GM21423 (cell line): ENCODE data around the gene SDK1.

Experiments
- ATAC-seq: cut with Tn5 transposase; IDR thresholded peaks from one replicate; pipeline ENCODE4 v1.9.1; 2021; ENCODE audit warnings: mild to moderate bottlenecking, moderate library complexity; ENCODE audit not compliant: unreplicated experiment

The SDK1 gene

DNA sequence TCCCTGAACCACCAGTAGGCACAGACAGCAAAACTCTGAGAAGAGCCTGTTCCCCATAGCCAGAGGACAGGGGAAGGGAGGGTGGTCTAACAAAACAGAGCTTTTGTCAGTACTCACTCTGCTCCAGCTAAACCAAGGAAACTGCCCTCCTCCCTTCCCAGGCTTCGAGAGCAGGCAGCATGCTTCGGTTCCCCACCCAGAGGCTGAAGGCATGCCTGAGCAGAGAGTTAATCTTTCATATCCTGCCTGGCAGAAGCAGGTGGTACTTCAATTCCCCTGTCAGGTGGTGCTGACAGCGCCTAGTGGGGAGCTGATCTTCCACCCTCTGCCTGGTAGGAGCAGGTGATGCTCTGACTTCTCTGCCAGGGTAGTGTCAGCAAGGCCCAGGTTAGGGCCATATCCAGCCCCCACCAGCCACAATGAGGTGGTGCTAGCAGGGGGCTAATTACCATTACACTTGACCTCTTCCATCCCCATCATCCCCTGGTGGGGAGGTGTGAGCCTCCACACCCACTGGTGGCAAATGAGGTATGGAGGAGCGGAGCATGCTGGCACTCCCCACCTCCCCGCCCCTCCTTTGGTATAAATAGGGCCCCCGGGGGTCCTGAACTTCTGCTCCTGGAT is 35.1 kb downstream of the SDK1 start:
- ATAC-seq, result no peak

DNA sequence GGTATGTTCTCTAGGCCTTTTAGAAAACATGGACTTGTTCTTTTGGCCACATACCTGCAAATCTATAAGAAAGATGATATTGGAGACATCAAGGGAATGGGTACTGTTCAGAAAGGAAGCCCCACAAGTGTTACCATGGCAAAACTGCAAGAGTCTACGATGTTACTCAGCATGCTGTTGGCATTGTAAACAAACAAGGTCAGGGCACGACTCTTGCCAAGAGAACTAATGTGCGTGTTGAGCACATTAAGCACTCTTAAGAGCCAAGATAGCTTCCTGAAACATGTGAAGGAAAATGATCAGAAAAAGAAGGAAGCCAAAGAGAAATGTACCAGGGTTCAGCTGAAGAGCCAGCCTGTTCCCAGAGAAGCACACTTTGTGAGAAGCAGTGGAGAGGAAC is 37.1 kb downstream of the SDK1 start:
- no peak for ATAC-seq

DNA sequence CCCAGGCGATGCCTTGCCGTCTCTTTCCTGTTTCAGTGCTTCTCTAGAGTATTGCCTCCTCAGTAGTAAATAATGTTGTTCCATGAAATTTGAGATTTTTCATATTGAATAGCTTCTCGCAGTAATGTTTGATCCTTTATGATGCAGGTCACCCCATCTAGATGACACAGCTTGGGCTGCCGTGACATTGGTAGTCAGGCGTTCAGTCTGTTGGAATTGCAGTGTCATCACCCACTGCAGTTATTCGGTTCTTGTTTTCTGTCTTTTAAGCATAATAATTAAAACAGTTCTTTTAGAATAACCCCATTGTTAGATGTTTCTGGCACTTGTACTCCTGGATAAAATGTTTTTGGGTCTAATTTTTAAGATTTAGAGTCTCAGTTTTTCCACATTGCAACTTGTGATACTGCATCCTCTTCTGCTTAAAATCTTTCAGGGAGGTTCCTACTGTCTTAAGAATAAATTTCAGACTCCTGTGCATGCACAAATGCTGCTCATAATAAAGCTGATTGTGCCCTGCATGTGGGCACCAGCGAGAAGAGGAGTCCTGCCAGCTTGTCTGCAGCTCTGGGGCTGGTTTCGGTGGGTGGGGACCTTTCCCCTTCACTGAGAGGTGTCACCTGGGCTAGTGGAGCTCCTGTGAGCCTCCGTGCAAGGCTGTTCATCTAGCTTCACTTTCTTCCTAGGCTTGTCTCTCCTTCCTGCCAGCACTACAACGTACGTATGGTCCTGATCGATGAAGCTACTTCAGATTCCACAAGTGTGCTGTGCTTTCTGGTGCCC is 44.8 kb downstream of the SDK1 start:
- no peak for ATAC-seq

DNA sequence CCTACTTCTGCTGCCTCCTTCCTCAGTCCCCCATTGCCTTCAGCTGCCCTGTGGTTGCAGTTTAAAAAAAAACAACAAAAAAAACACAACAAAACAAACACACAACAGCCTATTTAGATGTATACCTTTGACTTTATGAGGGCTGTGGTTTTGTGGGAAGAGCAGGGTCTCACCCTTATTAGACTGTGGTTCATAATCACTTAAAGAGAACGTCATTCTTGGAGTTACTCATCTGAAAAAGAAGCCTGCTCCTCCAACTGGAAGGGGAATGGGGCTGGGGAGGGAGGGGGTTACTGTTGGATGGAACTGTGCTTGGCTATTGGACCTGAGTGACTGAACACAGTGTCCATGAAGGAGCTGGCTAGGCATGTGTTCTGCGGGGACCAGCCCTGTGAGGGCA is 48.1 kb downstream of the SDK1 start:
- no peak for ATAC-seq

DNA sequence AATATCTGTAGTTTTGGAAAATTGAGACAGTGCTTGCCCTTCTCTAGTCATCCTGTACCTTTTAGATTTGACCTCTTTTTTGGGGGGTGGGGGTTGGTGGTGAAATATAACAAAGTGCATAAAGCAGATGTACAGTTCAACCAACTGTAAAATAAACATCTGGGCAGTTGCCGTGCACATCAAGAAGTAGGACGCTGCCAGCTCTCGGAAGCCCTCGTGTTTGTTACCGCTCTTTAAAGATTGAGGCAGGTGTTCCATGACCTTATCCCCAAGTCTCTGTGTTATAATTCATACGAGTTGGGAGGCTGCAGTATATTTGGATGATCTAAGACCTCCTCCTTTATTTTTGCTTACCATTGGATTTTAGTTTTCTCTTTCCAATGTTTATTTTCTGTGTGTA is 55.1 kb downstream of the SDK1 start:
- ATAC-seq, result no peak

DNA sequence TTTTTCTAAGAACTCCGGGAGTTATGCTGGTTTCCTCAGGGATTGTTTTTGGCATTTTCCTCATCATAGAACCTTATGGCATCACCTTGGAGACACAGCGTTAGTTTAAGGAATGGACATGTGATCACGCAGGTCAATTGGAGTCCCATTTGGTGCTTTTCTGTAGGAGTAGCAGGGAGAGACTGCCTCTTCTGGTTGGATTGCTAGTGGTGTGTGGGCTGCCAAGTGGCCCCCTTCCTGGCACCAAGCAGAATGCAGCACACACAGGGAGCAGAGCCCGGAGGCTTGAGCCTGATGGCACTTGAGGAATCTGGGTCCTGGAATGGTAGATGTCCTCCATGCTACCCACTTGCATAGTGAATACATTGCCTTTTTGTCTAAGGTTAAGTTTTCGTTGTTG is 57.9 kb downstream of the SDK1 start:
- ATAC-seq, result no peak

DNA sequence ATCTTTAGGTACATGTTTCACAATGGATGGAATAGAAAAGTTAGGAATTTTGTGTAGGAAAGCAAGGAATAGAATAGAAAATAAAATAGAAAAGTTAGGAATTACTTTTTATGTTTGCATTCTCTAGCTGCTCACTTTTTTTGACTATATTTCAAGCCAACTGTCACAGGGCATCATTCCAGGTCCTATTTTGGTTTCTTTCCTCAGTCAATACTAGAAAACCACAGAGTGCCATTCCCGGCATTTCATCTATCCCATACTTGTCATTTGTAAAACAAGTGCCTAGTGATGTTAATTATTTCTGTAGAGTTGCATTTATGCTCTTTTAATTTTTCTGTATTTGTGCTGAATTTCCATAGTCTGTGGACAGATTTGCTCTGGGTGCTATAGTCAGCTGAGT is 66.2 kb downstream of the SDK1 start:
- ATAC-seq, result no peak

DNA sequence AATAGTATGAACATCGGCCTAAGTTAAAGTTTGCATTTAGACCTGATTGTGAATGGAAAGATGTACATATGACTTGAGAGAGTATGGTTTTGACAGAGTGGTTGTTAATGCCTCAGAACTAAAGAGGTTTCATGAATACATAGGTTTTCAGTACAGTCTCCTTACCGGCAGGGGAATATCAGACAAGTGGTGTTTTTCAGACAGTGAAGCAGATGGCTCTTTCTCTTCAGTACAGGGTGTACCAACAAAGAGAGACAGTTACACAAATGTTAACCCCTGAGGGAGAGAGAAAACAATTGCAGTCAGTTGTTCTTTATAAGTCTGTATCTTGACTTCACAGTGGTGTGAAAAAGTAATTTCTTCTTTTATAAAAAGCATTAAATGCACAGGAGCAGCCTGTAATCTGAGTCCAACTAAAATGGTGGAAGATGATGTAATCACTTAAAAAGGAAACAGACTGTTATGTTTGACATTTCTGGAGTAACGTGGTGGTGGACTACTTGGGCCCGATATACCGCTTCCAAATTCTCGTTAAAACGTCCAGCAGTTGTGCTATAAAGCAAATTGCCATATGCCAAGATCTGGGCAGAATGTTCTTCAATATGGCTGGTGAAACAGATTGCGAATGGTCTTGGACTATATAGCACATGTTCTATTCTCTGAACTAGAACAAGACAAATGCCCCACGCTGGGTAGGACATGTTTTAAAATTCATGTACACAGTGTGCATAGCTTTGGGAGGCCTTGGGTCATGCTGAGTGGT is 69.2 kb downstream of the SDK1 start:
- no peak for ATAC-seq

DNA sequence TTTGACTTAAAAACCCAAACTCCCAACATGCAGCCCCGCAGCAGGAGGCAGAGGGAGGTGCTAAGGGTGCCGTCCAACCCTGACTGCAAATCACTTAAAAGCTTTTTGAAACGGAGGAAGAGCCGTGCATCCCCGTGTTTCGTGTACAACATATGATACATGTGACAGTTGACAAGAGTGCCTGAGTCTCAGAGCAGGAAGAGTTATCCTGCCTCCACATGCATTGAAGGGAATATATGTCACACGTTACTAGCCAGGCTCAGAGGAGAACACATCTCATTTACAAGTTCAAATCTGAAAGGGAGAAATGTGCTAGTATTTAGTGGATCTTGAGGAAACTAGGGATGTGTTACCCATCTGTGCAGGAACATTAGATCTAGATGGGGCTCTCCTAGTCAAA is 69.9 kb downstream of the SDK1 start:
- ATAC-seq, result no peak

DNA sequence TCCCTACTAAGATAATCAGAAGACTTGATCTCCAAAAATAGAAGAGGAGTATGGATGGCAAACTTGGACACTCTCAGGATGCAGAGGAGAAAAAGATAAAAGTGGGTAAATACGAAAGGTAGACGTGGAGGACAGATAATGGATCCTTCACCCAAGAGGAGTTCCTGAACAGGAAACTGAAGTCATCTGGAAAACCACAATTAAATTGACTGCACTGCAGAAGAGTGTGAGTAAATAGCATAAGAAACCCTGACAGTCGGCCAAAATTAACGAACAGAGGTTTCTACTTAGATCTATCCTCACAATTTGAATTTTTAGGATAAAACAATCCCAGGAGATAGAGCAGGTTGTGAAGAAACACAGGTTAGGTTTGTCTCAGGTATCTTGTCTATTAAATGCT is 70.5 kb downstream of the SDK1 start:
- ATAC-seq, result no peak

DNA sequence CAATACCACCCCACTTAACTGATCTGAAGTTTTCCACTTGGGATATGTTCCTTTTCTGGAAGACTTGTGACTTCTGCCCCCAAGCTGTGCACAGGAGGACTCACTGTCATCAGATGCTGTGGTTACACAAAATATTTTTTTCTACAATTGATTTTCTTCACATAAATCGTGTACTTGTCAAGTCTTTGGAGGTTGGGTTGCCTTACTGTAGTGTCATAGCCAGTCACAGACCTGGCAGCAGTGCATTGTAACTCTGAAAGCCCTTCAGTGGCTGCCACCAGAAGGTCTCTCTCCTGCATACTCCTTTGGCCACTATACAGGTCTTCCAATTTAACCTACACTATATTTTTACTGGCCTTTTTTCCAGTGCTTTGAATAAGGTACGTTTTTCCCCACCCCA is 73.2 kb downstream of the SDK1 start:
- no peak for ATAC-seq

DNA sequence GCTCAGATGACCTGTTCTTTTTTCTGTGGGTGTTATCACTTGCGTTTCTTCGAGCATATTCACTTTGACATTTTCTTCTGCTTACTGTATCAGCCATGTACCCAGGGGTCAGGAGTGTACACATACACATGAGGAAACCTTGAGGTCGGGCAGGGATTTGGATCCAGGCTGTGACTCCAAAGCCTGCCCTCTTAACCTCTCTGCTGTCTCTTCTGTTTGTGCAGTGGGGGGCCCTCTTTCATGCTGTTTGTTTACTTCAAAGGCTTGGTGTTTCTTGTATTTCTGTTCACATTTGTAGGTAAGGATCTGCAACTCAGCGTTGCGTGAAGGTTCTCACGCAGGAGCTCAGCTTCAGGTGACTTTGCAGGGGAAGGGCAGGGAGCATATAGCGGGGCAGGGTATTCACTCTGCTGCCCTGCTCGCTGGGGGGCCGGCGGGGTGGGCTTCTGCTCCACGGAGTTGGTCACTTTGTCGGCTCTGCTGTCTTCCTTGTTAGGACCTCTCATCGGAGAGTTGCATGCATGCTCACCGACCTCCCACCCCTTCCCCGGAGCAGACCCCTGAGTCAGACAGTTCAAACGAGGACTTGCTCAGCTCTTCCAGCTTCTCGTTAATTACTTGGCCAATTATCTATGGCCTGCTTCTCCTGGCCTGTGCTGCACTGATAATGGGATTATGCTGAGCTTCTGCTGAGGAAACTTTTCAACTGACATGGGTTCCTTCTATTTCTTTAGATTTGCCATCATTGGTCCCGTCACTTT is 77.5 kb downstream of the SDK1 start:
- no peak for ATAC-seq

DNA sequence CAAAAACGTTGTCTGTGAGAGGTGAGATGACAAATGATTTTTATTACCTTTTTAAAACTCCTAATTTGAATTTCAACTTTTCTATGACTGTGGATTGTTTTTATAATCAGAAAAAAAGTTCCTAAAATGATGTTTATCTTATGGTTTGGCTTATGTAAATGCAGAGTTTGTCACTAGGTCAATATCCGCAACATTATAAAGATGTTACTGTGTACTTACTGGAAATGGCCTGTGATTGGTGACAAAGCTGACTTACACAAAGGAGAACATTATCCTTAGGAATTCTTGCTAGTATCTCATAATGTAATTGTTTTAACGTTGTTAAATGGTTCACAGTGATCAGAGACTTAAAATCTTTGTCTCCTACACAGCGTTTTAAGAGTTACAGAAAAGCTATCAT is 79.0 kb downstream of the SDK1 start:
- ATAC-seq, result no peak

DNA sequence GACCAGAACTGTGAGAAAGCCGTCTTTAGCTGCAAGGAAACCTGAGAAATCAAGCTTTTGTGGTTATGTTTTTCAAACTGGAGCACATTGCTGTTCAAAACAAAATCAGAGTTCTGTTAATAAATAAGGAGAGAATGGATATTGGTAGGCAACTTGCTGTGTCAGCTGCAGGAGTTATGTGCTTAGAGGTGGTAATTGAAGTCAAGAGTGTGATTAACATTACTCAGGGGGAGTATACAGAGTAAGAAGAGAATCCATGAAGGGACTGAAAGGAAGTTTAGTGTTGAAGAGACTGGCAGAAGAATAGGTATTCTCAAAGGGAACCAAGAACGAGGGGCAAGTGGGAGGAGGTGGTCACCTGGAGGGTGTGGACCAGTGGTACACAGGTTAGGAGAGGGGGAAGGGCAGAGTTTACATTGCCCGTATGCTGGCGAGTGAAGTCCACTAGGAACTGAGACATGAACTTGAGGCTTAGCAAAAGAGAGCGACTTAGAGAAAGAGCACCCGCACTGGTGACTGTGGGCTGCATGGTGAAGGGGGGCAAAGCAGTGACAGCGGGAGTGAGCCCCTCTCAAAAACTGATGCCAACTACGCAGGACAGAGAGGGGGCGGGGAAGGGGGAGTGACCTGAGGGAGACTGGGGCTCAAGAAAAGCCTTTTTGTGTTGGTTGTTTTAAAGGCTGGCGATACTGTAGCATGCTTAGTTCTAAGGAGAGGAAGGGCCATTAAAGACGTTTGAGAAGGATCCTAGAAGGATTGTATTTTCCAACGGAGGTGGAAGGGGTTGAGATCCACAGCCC is 80.0 kb downstream of the SDK1 start:
- no peak for ATAC-seq

DNA sequence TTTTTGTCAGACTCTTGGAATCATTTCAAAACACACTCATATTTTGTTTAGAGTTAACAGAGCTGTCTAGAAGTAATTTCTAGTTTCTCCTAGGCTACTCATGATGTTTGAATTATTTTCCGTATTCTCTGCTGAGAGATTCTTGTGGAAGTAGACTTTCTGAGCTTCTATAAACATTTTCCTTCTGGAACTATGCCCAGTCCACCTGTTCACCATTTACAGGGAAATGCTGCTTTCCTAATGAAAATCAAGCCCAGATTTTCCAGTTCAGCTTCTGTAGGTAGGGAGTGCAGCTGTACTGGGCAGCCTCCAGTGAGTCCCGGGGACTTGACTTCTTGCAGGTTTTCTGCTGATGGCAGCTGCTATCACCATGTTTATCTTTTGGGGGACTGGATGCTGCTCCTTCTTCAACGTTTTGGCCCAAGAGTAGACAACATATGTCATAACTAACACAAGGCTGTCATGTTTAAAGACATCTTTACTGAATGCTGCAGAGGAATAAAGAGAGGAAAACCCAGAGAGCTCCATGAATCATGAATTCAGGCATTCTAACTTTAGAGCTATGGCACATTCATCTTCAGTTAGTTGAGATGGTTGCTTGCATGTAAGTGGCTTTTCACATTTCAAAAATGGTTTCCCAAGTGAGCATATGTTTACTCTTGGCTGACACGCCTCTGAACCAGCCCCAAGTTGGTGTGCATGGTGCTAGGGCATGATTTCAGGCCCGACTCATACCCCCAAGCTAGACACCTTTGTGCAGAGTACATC is 85.6 kb downstream of the SDK1 start:
- no peak for ATAC-seq

DNA sequence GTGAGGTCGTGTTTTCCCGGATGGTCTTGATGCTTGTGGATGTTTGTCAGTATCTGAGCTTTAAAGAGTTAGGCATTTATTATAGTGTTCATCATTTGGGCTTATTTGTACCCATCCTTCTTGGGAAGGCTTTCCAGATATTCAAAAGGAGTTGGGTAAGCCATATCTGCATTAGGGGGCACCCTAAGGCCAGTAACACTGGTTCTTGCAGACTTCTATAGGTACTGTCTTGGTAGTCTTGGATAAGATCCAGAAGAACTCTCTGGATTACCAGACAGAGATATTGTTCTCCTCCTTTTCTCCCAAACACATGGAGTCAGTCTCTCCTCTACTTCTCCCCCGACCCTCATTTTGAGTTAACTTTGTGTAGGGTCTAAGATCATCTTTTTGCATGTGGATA is 92.8 kb downstream of the SDK1 start:
- ATAC-seq, result no peak

DNA sequence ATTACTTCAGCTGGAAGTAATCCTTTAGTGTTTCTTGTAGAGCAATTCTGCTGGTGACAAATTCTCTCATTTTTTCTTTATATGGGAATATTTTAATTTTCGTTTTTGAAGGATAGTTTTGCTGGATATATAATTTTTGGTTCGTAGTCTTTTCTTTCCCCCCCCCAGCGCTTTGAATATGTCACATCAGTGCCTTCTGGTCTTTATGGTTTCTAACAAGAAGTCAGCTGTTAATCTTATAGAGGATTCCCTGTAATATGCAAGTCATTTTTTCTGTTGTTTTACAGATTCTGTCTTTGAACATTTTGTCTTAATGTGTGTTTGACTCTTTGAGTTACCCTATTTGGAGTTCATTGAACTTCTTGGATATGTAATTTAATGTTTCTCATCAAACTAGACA is 96.3 kb downstream of the SDK1 start:
- no peak for ATAC-seq

DNA sequence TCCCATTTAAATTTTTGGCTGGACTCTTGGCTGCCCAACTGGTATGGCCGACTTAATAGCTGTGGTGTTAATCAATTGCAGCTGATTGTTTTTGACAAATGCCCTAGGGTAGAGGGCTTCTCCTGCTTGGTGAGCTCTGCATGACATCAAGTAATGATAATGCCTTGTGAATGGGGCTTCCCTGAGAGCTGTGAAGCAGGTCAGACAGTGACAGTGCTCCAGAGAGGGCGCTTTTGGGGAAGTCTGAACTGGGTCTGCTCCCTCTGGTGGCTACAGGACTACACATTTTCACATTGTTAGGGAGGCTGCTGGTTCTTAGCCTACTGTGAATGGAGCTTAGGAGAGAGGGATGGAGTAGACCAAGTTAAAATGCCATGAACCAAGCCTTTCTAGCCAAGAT is 98.8 kb downstream of the SDK1 start:
- no peak for ATAC-seq

DNA sequence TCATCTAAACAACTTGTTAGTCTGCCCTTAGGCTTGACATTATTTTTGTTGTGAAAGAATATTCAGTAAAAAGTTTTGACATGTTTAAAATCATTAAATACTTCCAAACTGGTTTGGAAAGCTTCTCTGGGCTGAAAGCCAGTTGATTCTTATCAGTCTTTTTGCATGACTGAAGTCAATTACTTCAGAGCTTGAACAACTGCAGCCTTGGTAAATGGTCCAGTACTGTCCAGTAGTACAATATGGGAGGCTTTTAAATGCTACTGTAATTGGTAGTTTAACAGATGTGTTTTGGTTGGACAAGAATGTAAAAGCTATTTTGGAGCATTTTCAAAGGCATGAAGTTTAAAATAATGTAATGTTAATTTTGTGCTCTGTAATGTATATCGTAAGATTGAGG is 103.4 kb downstream of the SDK1 start:
- no peak for ATAC-seq
